Heart left ventricle (tissue), 16 donors: ENCODE data around the gene NT5E. TPM values are rescaled to one million over a fixed set of nuclear protein-coding genes. Genes with fewer than 3 reads are reported as not detected.

Source experiments
- ATAC-seq, 4 donors: fragments of 200-7000 bp; cut with Tn5 transposase; one replicate each; pipeline ENCODE4 v1.9.1; 2020 to 2022; ENCODE audit warnings: moderate library complexity in 4 of 4, mild to moderate bottlenecking in 3 of 4, moderate number of reproducible peaks in 1 of 4
- DNase-seq, 5 donors: peaks; one replicate each; pipeline ENCODE4 v3.0.0-alpha.2; 2020
- H3K27ac ChIP-seq, 12 donors: fragments of 200-600 bp; sonication (generic) in 4 of 12; one replicate each; pipeline versions ENCODE4 v1.5.0 to v1.8.0; 2016 to 2022; ENCODE audit warnings: mild to moderate bottlenecking in 2 of 12
- H3K27me3 ChIP-seq, 9 donors: fragments of 200-600 bp; sonication (generic) in 2 of 9; one replicate each; pipeline versions ENCODE4 v1.5.1 to v1.8.0; 2016 to 2022; ENCODE audit warnings: mild to moderate bottlenecking in 3 of 9
- H3K36me3 ChIP-seq, 9 donors: fragments of 200-600 bp; sonication (generic) in 2 of 9; one replicate each; pipeline versions ENCODE4 v1.5.0 to v1.8.0; 2018 to 2022; ENCODE audit warnings: mild to moderate bottlenecking in 2 of 9
- H3K4me1 ChIP-seq, 12 donors: fragments of 200-600 bp; sonication (generic) in 4 of 12; one replicate each; pipeline versions ENCODE4 v1.5.0 to v1.8.0; 2016 to 2022; ENCODE audit warnings: mild to moderate bottlenecking in 3 of 12
- H3K4me3 ChIP-seq, 12 donors: fragments of 200-600 bp; sonication (generic) in 4 of 12; one replicate each; pipeline versions ENCODE4 v1.5.0 to v1.8.0; 2017 to 2022; ENCODE audit warnings: mild to moderate bottlenecking in 9 of 12, moderate library complexity in 4 of 12
- H3K9me3 ChIP-seq, 12 donors: fragments of 200-600 bp; sonication (generic) in 4 of 12; one replicate each; pipeline versions ENCODE4 v1.5.0 to v1.8.0; 2016 to 2022; ENCODE audit warnings: mild to moderate bottlenecking in 1 of 12
- POLR2A ChIP-seq, 2 donors: fragments of 450-650 bp; IDR thresholded peaks; one replicate each; pipeline ENCODE4 v1.6.1; 2017; ENCODE audit warnings: antibody characterized with exemption in 2 of 2, mild to moderate bottlenecking in 2 of 2, moderate library complexity in 2 of 2
- WGBS, 4 donors: extraction: QIAGEN DNeasy Blood & Tissue Kit in 2 of 4; methylation state at CpG; one replicate each; pipeline versions ENCODE4 v1.1.5 to v1.1.7; 2013 to 2018; 5-methylcytosine and 5-hydroxymethylcytosine counted together
- intact Hi-C, 10 donors: fragments of 100-400 bp; cut with DNase I; formaldehyde crosslinking; loops; one replicate each; pipeline versions ENCODE4 v1.11.1 to v1.14.2; 2022
- polyA plus RNA-seq, 2 donors: library from polyadenylated mRNA; stranded (reverse); fragments of 200-250 nt; gene quantifications; one replicate each; pipeline ENCODE4 v1.2.3, GENCODE V29; 2013
- total RNA-seq, 9 donors: library from RNA; depleted of rRNA in 2 of 9; stranded (reverse); fragments of >200 nt in 2 of 9; fragmentation: NEBNext Ultra II Directional in 3 of 9; extraction: Animal tissue kit (Norgen Biotek cat#: 25700) in 3 of 9; gene quantifications; one replicate each; pipeline versions ENCODE4 v1.1.0 to v1.2.4, GENCODE V29; 2016 to 2023
- TF ChIP-seq, protein P1 (sequence below), 12 donors: fragments of 200-600 bp; sonication (generic) in 4 of 12; IDR thresholded peaks; one replicate each; pipeline versions ENCODE4 v1.5.0 to v1.8.0; 2018 to 2022; ENCODE audit warnings: antibody characterized with exemption in 12 of 12, mild to moderate bottlenecking in 5 of 12
- donor health status: ischemic (EF 13 %, LVEDD 7.1; RV severe dilation, severe dysfunction).
- donor health status: healthy with polysubstance abuse.
- donor health status: DM: no; HTN: yes; CAD: no.
- donor health status: DM: no; HTN: no; CAD: no.
- donor health status: ischemic (EF 25% LVEDD 6.9; RV normal size, moderate dysfunction).
- donor health status: ischemic (EF 25% LVEDD 5.7; RV mildly dilated, moderate dysfunction).
- donor health status: healthy.
- donor health status: DM: yes; HTN: yes; CAD: no.
- donor health status: ischemic (EF 35%, LVEDD 5.7; RV mildly dilated, moderate dysfunction).
- donor health status: nonischemic (EF 11% LVEDD 7.7; RV severe dilation, severe dysfunction).
- donor health status: DM: yes; HTN: yes; CAD: no.
- donor health status: PGD.
- donor health status: ischemic (EF 29% LVEDD 5.4; RV normal size, mild dysfunction).
- donor health status: nonischemic (EF 23%, LVEDD 6.1; RV moderate dilation, normal function).

NT5E gene
- total and polyA plus RNA-seq, 11 donors, result 0.88 to 11.0 (median 3.8) TPM

GRCh38 chr6:85453052-85453451 lies 3.2 kb downstream of the NT5E start:
- Histone ChIP-seq H3K27me3 (peaks cover under 1 to 48% (median 21%) of the 10 kb centered on the region in 9 donors), H3K4me3 (no peak overlapping the region), H3K4me1 (peaks cover 0 to 29% (median 5%) of the 10 kb centered on the region in 12 donors), H3K36me3 (no peaks in the 10 kb centered on the region), H3K9me3 (no peaks in the 10 kb centered on the region), H3K27ac (no peak overlapping the region)
- TF ChIP-seq, protein P1, sequence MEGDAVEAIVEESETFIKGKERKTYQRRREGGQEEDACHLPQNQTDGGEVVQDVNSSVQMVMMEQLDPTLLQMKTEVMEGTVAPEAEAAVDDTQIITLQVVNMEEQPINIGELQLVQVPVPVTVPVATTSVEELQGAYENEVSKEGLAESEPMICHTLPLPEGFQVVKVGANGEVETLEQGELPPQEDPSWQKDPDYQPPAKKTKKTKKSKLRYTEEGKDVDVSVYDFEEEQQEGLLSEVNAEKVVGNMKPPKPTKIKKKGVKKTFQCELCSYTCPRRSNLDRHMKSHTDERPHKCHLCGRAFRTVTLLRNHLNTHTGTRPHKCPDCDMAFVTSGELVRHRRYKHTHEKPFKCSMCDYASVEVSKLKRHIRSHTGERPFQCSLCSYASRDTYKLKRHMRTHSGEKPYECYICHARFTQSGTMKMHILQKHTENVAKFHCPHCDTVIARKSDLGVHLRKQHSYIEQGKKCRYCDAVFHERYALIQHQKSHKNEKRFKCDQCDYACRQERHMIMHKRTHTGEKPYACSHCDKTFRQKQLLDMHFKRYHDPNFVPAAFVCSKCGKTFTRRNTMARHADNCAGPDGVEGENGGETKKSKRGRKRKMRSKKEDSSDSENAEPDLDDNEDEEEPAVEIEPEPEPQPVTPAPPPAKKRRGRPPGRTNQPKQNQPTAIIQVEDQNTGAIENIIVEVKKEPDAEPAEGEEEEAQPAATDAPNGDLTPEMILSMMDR (IDR thresholded peaks at IDR 0.05), result no peak
- no peak for TF ChIP-seq POLR2A (IDR thresholded peaks at IDR 0.05)
- 82 to 91% (median 87%) methylated on average over 2 of the region's 2 CpGs for WGBS, 4 donors
- ATAC-seq (no peak), DNase-seq (no peak)
- intact Hi-C loops, result no loop called here

- H3K27me3 ChIP-seq, result peaks cover 0 to 43% (median 18%) of the 10 kb centered on the region in 9 donors
- H3K9me3 ChIP-seq, result no peaks in the 10 kb centered on the region
- no peak overlapping the region for H3K4me3 ChIP-seq
- no peak for TF ChIP-seq POLR2A (IDR thresholded peaks at IDR 0.05)
- intact Hi-C loops, result no loop called here
- peaks cover 0 to 33% (median 5%) of the 10 kb centered on the region in 12 donors for H3K4me1 ChIP-seq
- no peak overlapping the region for H3K27ac ChIP-seq
- no peaks in the 10 kb centered on the region for H3K36me3 ChIP-seq
- DNase-seq, result no peak
- 81 to 85% (median 82%) methylated on average over 2 of the region's 2 CpGs for WGBS, 4 donors
- no peak for ATAC-seq
These were observed 3.6 kb downstream of the NT5E start for GRCh38 chr6:85453490-85453889.

DNA sequence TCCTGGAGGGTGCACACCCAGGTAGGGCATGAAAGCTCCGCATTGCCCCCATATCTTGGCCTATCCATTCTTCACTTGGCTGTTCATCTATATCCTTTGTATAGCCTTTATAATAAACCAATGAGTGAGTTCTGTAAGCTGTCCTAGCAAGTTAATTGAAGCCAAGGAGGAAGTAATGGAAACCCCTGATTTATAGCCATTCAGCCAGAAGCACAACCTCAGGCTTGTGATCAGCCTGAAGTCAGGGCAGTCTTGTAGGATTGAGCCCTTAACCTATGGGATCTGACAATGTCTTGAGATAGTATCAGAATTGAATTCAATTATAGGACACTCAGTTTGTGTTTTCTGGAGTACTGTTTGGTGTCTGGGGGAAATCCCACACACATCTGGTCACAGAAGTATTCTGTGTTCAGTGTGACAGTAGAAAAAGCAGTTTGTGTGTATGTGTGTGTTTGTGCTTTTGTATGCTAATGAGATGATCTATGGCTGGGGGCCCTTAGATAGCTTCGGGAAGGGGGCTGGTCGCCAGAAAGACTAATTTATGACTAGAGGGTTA lies 5.7 kb downstream of the NT5E start:
- intact Hi-C loops, result no loop called here
- TF ChIP-seq, protein P1 (IDR thresholded peaks at IDR 0.05), result no peak
- TF ChIP-seq POLR2A (IDR thresholded peaks at IDR 0.05), result no peak
- no peak for DNase-seq
- H3K4me1 ChIP-seq, result peaks cover 0 to 39% (median 8%) of the 10 kb centered on the region in 12 donors
- no peaks in the 10 kb centered on the region for H3K36me3 ChIP-seq
- WGBS, 4 donors, result 77 to 81% (median 79%) methylated on average over 3 of the region's 3 CpGs
- peaks cover 0 to 24% (median 3%) of the 10 kb centered on the region in 9 donors for H3K27me3 ChIP-seq
- H3K27ac ChIP-seq, result no peak overlapping the region
- ATAC-seq, result no peak
- H3K4me3 ChIP-seq, result no peak overlapping the region
- no peaks in the 10 kb centered on the region for H3K9me3 ChIP-seq

GRCh38 chr6:85456782-85457181 lies 6.9 kb downstream of the NT5E start:
- TF ChIP-seq, protein P1 (IDR thresholded peaks at IDR 0.05), result no peak
- TF ChIP-seq POLR2A (IDR thresholded peaks at IDR 0.05), result no peak
- H3K36me3 ChIP-seq, result no peaks in the 10 kb centered on the region
- WGBS, 4 donors, result 78 to 81% (median 80%) methylated on average over 4 of the region's 4 CpGs
- H3K27ac ChIP-seq, result peak overlapping the region in 1 of 12 donors; percentile 60
- H3K27me3 ChIP-seq, result peaks cover 0 to 12% (median 0%) of the 10 kb centered on the region in 9 donors
- DNase-seq (no peak), ATAC-seq (no peak)
- intact Hi-C loops, result no loop called here
- H3K4me3 ChIP-seq, result no peak overlapping the region
- H3K9me3 ChIP-seq, result no peaks in the 10 kb centered on the region
- peaks cover 0 to 51% (median 19%) of the 10 kb centered on the region in 12 donors for H3K4me1 ChIP-seq

DNA sequence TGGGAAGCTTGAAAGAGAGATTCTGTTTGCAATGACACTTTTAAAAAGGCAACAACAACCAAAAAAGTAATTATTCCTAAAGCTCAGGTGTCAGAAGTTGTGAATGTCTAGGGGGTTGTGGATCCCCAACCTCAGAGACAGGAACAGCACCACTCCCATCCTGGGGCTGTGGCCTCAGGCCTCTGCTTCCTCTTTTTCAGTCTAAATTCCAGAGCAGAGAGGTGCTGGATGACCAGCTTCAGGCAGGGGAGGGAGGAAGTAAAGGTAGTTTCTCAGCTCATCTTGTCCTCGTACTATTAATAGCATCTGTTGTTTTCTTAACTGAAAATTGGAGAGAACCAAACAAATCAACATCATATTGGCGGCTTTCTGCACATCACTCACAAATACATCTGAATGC lies 8.3 kb downstream of the NT5E start:
- Histone ChIP-seq H3K27ac (peak overlapping the region in 5 of 12 donors; percentile 1 to 60 (median 19)), H3K4me3 (no peak overlapping the region), H3K4me1 (peaks cover 0 to 47% (median 21%) of the 10 kb centered on the region in 12 donors), H3K27me3 (peaks cover 0 to 10% (median 0%) of the 10 kb centered on the region in 9 donors), H3K36me3 (no peaks in the 10 kb centered on the region), H3K9me3 (no peaks in the 10 kb centered on the region)
- TF ChIP-seq, protein P1 (IDR thresholded peaks at IDR 0.05), result no peak
- TF ChIP-seq POLR2A (IDR thresholded peaks at IDR 0.05), result no peak
- DNase-seq, result no peak
- 39 to 60% (median 49%) methylated on average over 2 of the region's 2 CpGs for WGBS, 4 donors
- no peak for ATAC-seq
- intact Hi-C loops, result no loop called here
